Measurements from ENCODE around the gene MRPS27. TPM values are rescaled to one million over a fixed set of nuclear protein-coding genes. Genes with fewer than 3 reads are reported as not detected.

The MRPS27 gene
- polyA plus RNA-seq, 1 experiment: 98.3 TPM

DNA sequence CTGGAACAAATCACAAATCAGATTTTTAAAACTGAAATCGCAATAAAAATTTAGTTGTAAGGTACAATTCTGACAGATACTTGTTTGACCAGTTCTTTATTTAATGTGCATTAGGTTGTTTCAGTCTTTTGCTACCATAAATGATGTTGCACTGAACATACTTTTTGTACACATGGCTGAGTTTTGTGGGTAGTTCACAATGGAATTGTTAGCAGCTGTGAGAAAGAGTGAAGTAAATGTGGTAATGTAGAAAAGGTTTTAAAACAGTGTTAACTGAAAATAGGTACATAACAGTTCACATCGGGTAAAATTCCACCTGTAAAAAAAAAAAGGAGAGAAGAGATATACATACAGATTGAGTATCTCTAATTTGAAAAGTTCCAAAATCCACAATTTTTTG is 25.6 kb downstream of the MRPS27 start:
- H3K27ac ChIP-seq (ENCODE audit: low read depth, low read length): no peak overlapping the region
- no peak overlapping the region for H3K4me3 ChIP-seq (ENCODE audit: low read depth, low read length)
- ChIA-PET POLR2A (no interaction called here), CTCF (no interaction called here)
- no peaks in the 10 kb centered on the region for H3K9me3 ChIP-seq (ENCODE audit: control insufficient read depth, insufficient read depth, low read length)
- no peaks in the 10 kb centered on the region for H3K27me3 ChIP-seq (ENCODE audit: control insufficient read depth, insufficient read depth, low read length)
- DNase-seq (ENCODE audit: low read depth, low spot score): no peak
- TF ChIP-seq, protein P1, sequence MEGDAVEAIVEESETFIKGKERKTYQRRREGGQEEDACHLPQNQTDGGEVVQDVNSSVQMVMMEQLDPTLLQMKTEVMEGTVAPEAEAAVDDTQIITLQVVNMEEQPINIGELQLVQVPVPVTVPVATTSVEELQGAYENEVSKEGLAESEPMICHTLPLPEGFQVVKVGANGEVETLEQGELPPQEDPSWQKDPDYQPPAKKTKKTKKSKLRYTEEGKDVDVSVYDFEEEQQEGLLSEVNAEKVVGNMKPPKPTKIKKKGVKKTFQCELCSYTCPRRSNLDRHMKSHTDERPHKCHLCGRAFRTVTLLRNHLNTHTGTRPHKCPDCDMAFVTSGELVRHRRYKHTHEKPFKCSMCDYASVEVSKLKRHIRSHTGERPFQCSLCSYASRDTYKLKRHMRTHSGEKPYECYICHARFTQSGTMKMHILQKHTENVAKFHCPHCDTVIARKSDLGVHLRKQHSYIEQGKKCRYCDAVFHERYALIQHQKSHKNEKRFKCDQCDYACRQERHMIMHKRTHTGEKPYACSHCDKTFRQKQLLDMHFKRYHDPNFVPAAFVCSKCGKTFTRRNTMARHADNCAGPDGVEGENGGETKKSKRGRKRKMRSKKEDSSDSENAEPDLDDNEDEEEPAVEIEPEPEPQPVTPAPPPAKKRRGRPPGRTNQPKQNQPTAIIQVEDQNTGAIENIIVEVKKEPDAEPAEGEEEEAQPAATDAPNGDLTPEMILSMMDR (IDR thresholded peaks at IDR 0.05; ENCODE audit: low read depth, low read length): no peak

DNA sequence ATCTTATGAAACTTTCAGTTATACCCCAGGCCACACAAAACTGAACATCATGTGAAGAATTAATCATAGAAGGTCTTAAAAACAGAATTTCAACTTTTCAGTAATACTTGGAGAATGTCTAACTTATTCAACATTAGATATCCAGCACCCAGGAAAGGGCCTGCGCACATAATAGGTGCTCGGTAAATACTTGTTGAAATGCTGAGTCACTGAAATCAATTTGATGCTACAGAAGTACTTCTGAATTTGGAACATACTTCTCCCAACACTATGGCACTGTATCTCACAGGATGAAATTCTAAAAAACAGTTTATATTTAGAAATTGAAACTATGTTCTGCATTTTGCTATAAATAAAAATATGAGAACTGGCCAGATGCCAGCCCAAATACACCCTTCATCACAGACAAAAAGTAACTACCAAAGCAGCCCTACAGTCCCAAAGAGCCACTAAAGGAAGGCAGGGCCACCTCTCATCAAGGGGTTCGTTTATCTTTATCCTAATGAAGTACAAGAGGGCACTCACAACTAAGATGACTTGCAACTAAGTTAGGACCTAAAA is 26.5 kb downstream of the MRPS27 start:
- Histone ChIP-seq H3K27ac (ENCODE audit: low read depth, low read length) (no peak overlapping the region), H3K27me3 (ENCODE audit: control insufficient read depth, insufficient read depth, low read length) (no peaks in the 10 kb centered on the region), H3K9me3 (ENCODE audit: control insufficient read depth, insufficient read depth, low read length) (no peaks in the 10 kb centered on the region), H3K4me3 (ENCODE audit: low read depth, low read length) (no peak overlapping the region)
- ChIA-PET CTCF (interaction anchor here (1.6 kb wide), 1 partner anchor 15 kb away, joined by 6 read pairs; no protein-coding TSS in a partner anchor), POLR2A (no interaction called here)
- TF ChIP-seq, protein P1 (IDR thresholded peaks at IDR 0.05; ENCODE audit: low read depth, low read length): no peak
- DNase-seq (ENCODE audit: low read depth, low spot score): no peak

DNA sequence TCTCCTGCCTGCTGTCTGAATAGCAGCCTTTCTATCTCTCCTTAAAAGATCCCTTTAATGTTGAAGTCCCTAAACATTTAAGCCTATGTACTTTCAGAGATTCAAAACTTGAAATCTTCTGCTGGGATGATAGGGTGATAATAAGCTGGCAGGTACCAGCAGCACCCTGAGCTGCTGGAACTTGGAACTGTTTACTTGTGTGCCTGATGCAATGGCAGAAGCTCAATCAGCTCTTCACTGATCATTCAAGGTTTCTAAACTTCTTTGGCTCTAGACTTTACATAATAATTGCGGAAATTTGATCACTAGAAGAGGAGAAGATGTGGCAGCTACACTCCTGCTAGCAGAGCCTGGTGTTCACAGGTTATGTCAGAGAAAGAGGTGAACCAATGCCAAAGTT is 27.6 kb downstream of the MRPS27 start:
- Histone ChIP-seq H3K4me3 (ENCODE audit: low read depth, low read length) (no peak overlapping the region), H3K27ac (ENCODE audit: low read depth, low read length) (no peak overlapping the region), H3K27me3 (ENCODE audit: control insufficient read depth, insufficient read depth, low read length) (no peaks in the 10 kb centered on the region), H3K9me3 (ENCODE audit: control insufficient read depth, insufficient read depth, low read length) (no peaks in the 10 kb centered on the region)
- POLR2A ChIA-PET: interaction anchor here (0.7 kb wide), 1 partner anchor 334 kb away, joined by 7 read pairs; no protein-coding TSS in a partner anchor
- no peak for DNase-seq (ENCODE audit: low read depth, low spot score)
- TF ChIP-seq, protein P1 (IDR thresholded peaks at IDR 0.05; ENCODE audit: low read depth, low read length): no peak
- CTCF ChIA-PET: interaction anchor here (0.6 to 1.6 kb wide), 2 partner anchors 16 kb away, joined by 5 to 6 read pairs; no protein-coding TSS in a partner anchor

DNA sequence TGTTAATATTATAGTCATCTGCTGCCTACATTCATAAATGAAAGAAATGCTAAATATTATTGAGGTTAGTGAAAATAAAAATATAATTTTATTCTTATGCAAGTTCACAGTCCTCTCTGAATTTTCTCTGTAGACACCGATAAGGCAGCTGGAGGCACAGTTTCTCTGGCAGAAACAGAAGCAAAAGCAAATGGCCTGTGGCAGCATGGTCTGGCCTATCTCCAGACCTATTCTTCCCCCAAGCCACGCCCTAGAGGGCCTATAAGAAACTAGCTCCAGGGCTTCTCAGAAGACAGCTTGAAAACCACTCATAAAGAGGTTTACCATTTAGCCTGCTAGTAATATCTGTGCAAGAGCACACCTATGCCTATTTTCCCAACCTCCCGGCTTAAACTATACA is 28.4 kb downstream of the MRPS27 start:
- no peak for DNase-seq (ENCODE audit: low read depth, low spot score)
- no peaks in the 10 kb centered on the region for H3K27me3 ChIP-seq (ENCODE audit: control insufficient read depth, insufficient read depth, low read length)
- TF ChIP-seq, protein P1 (IDR thresholded peaks at IDR 0.05; ENCODE audit: low read depth, low read length): no peak
- no peak overlapping the region for H3K4me3 ChIP-seq (ENCODE audit: low read depth, low read length)
- CTCF ChIA-PET: no interaction called here
- POLR2A ChIA-PET: no interaction called here
- H3K27ac ChIP-seq (ENCODE audit: low read depth, low read length): no peak overlapping the region
- no peaks in the 10 kb centered on the region for H3K9me3 ChIP-seq (ENCODE audit: control insufficient read depth, insufficient read depth, low read length)

DNA sequence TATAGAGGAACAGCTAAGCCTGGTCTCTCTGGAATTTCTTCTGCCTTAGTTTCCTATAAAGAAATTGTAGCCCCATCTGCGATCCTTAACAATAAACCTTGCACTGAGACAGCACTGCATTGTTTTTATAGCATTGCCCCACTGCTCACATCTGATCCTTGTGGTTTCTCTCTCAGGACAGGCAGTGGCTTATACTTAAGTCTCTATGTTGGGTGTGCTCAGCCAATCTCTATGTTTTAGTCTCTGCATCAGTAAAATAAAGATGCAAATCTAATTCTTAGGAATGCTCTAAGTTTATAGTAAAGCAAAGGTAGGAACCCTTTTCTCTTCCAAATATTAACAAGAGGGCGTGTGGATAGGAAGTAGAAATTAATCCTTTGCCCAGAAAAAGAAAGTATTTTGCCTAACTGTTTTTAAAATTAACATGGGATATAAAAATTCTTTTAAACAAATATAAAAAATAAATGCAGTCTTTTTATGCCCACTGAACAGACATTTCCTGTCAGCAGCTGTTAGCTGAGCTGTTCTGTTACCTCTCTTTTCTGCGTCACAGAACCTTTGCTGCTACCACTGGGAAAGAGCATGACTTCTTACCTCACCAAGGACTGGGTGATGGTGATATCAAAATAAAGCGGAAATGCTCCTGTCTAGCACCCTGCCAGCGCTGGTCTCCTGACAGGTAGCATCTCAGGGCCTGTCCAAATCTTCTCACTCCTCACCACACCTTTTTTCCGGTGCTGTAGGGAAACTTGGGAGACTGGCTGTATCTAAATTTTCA is 29.5 kb downstream of the MRPS27 start:
- ChIA-PET POLR2A (no interaction called here), CTCF (interaction anchor here (0.6 kb wide), 1 partner anchor 502 kb away, joined by 3 read pairs; no protein-coding TSS in a partner anchor)
- Histone ChIP-seq H3K9me3 (ENCODE audit: control insufficient read depth, insufficient read depth, low read length) (no peaks in the 10 kb centered on the region), H3K27me3 (ENCODE audit: control insufficient read depth, insufficient read depth, low read length) (no peaks in the 10 kb centered on the region), H3K27ac (ENCODE audit: low read depth, low read length) (no peak overlapping the region), H3K4me3 (ENCODE audit: low read depth, low read length) (no peak overlapping the region)
- TF ChIP-seq, protein P1 (IDR thresholded peaks at IDR 0.05; ENCODE audit: low read depth, low read length): no peak
- no peak for DNase-seq (ENCODE audit: low read depth, low spot score)

Measured in AG04450 (cell line).